K562 (cell line): ENCODE results near the gene EHBP1.

Experiments used
- ETV6 ChIP-seq, 3 experiments: fragments of 150-350 bp in 1 of 3; sonication (generic) in 1 of 3; formaldehyde crosslinking in 1 of 3; IDR thresholded peaks; 2 replicates each; pipeline versions ENCODE4 v1.6.1 to v1.8.0; 2014 to 2022; ENCODE audit warnings: borderline replicate concordance in 2 of 3, low read depth in 2 of 3, antibody characterized with exemption in 1 of 3, low read length in 1 of 3, mild to moderate bottlenecking in 1 of 3, missing genetic modification reagents in 1 of 3
- HDAC6 ChIP-seq: IDR thresholded peaks from 2 replicates; pipeline ENCODE4 v1.6.1; 2012; ENCODE audit warnings: low read depth, mild to moderate bottlenecking, control low read depth, inconsistent platforms, low read length, moderate library complexity
- KDM1A ChIP-seq, 2 experiments: fragments of 450-650 bp; IDR thresholded peaks; 2 replicates each; pipeline ENCODE4 v1.6.1; 2016; ENCODE audit warnings: mild to moderate bottlenecking in 2 of 2
- MAFF ChIP-seq: IDR thresholded peaks from 2 replicates; pipeline ENCODE4 v1.6.1; 2012; ENCODE audit warnings: low read length, improper control_type of control experiment
- POLR2A ChIP-seq: fragments of 450-650 bp; conservative IDR thresholded peaks from 2 replicates; pipeline ENCODE4 v1.6.1; 2016
- POLR2G ChIP-seq: fragments of 200-400 bp; formaldehyde crosslinking; IDR thresholded peaks from 2 replicates; pipeline ENCODE4 v1.6.1; 2017; ENCODE audit warnings: low read depth, mild to moderate bottlenecking, antibody characterized with exemption, low read length, moderate library complexity
- RCOR1 ChIP-seq, 2 experiments: IDR thresholded peaks; 2 replicates each; pipeline ENCODE4 v1.6.1; 2012; ENCODE audit warnings: low read depth in 2 of 2, low read length in 2 of 2, borderline replicate concordance in 1 of 2, improper control_type of control experiment in 1 of 2
- TAF15 ChIP-seq: fragments of 200-400 bp; formaldehyde crosslinking; IDR thresholded peaks from 2 replicates; pipeline ENCODE4 v1.6.1; 2017; ENCODE audit warnings: mild to moderate bottlenecking, low read depth, low read length, moderate library complexity
- ZBTB33 ChIP-seq: sonication (generic); formaldehyde crosslinking; IDR thresholded peaks from 2 replicates; pipeline ENCODE4 v1.8.1; 2023; ENCODE audit warnings: mild to moderate bottlenecking, missing genetic modification reagents

GRCh38 chr2:63071664-63072063, 366.2 kb downstream of the EHBP1 start:
- TF ChIP-seq MAFF (no peak), RCOR1 (IDR thresholded peaks at IDR 0.05; ENCODE audit: borderline replicate concordance in 1 of 2, low read depth in 2 of 2, low read length in 2 of 2) (no peak), POLR2A (no peak), KDM1A (IDR thresholded peaks at IDR 0.05) (no peak), ZBTB33 (CRISPR knock-in tag) (no peak), POLR2G (no peak), HDAC6 (no peak), TAF15 (no peak), ETV6 (IDR thresholded peaks at IDR 0.05; ENCODE audit: borderline replicate concordance in 1 of 2, low read depth in 2 of 2, low read length in 1 of 2) (no peak), ETV6 (CRISPR knock-in tag; IDR thresholded peaks at IDR 0.05; ENCODE audit: borderline replicate concordance) (no peak)
